BLaER1 (cell line): ENCODE measurements around the gene LRRC10B.

Experiments used
- H3K27ac ChIP-seq: shearing (Covaris generic); formaldehyde crosslinking; 2 replicates; pipeline ENCODE4 v1.8.1; 2022
- H3K27me3 ChIP-seq: shearing (Covaris generic); formaldehyde crosslinking; 2 replicates; pipeline ENCODE4 v1.8.1; 2022
- H3K36me3 ChIP-seq: shearing (Covaris generic); formaldehyde crosslinking; 2 replicates; pipeline ENCODE4 v1.8.1; 2022
- H3K4me1 ChIP-seq: shearing (Covaris generic); formaldehyde crosslinking; 2 replicates; pipeline ENCODE4 v1.8.1; 2022
- H3K4me2 ChIP-seq: shearing (Covaris generic); formaldehyde crosslinking; 2 replicates; pipeline ENCODE4 v1.8.1; 2022
- H3K4me3 ChIP-seq: shearing (Covaris generic); formaldehyde crosslinking; 2 replicates; pipeline ENCODE4 v1.8.1; 2022
- H3K9ac ChIP-seq: shearing (Covaris generic); formaldehyde crosslinking; 2 replicates; pipeline ENCODE4 v1.8.1; 2022
- H3K9me3 ChIP-seq: shearing (Covaris generic); formaldehyde crosslinking; 2 replicates; pipeline ENCODE4 v1.8.1; 2022
- H4K20me1 ChIP-seq: shearing (Covaris generic); formaldehyde crosslinking; 2 replicates; pipeline ENCODE4 v1.8.1; 2022
- Cebpa-rat ChIP-seq: shearing (Covaris generic); IDR thresholded peaks from 2 replicates; pipeline ENCODE4 v1.8.1; 2022

LRRC10B gene

GRCh38 chr11:61526956-61527731, 18.6 kb downstream of the LRRC10B start:
- no peak overlapping the region for H3K9ac ChIP-seq
- no peaks in the 10 kb centered on the region for H3K27me3 ChIP-seq
- H3K4me3 ChIP-seq: no peak overlapping the region
- no peak overlapping the region for H3K27ac ChIP-seq
- no peaks in the 10 kb centered on the region for H3K36me3 ChIP-seq
- H3K4me1 ChIP-seq: peaks cover 48% of the 10 kb centered on the region
- no peak overlapping the region for H3K4me2 ChIP-seq
- no peak for TF ChIP-seq Cebpa-rat
- no peaks in the 10 kb centered on the region for H3K9me3 ChIP-seq
- H4K20me1 ChIP-seq: 0 out of 2 replicates have a peak, but pooled peaks cover 7% of the 10 kb centered on the region

GRCh38 chr11:61528114-61528513, 19.6 kb downstream of the LRRC10B start:
- peak overlapping the region; percentile 27; the same call in 1 of the 2 replicates for H3K9ac ChIP-seq
- no peaks in the 10 kb centered on the region for H3K9me3 ChIP-seq
- 0 out of 2 replicates have a peak, but pooled peaks cover 7% of the 10 kb centered on the region for H4K20me1 ChIP-seq
- H3K4me2 ChIP-seq: peak overlapping the region; percentile 77
- H3K4me3 ChIP-seq: no peak overlapping the region
- no peak for TF ChIP-seq Cebpa-rat
- no peaks in the 10 kb centered on the region for H3K27me3 ChIP-seq
- peak overlapping the region; percentile 14; the same call in 1 of the 2 replicates for H3K27ac ChIP-seq
- H3K36me3 ChIP-seq: no peaks in the 10 kb centered on the region
- H3K4me1 ChIP-seq: peaks cover 56% of the 10 kb centered on the region

GRCh38 chr11:61529537-61530225, 21.1 kb downstream of the LRRC10B start:
- Histone ChIP-seq H3K9ac (no peak overlapping the region), H3K27me3 (no peaks in the 10 kb centered on the region), H4K20me1 (0 out of 2 replicates have a peak, but pooled peaks cover 7% of the 10 kb centered on the region), H3K27ac (peak overlapping the region; percentile 67; the same call in 1 of the 2 replicates), H3K4me3 (no peak overlapping the region), H3K4me1 (peaks cover 61% of the 10 kb centered on the region), H3K36me3 (no peaks in the 10 kb centered on the region), H3K4me2 (peak overlapping the region; percentile 77), H3K9me3 (no peaks in the 10 kb centered on the region)
- TF ChIP-seq Cebpa-rat: no peak

GRCh38 chr11:61531044-61531443, 22.5 kb downstream of the LRRC10B start:
- Histone ChIP-seq H3K27me3 (no peaks in the 10 kb centered on the region), H4K20me1 (0 out of 2 replicates have a peak, but pooled peaks cover 7% of the 10 kb centered on the region), H3K4me3 (peak overlapping the region; percentile 38; the same call in 1 of the 2 replicates), H3K9me3 (no peaks in the 10 kb centered on the region), H3K4me2 (peak overlapping the region; percentile 77), H3K9ac (no peak overlapping the region), H3K4me1 (peaks cover 61% of the 10 kb centered on the region), H3K36me3 (no peaks in the 10 kb centered on the region), H3K27ac (peak overlapping the region; percentile 67)
- TF ChIP-seq Cebpa-rat: no peak

- H3K36me3 ChIP-seq: no peaks in the 10 kb centered on the region
- H3K9ac ChIP-seq: no peak overlapping the region
- no peaks in the 10 kb centered on the region for H3K9me3 ChIP-seq
- no peak overlapping the region for H3K4me3 ChIP-seq
- peak overlapping the region; percentile 77 for H3K4me2 ChIP-seq
- no peaks in the 10 kb centered on the region for H3K27me3 ChIP-seq
- 0 out of 2 replicates have a peak, but pooled peaks cover 7% of the 10 kb centered on the region for H4K20me1 ChIP-seq
- H3K4me1 ChIP-seq: peaks cover 61% of the 10 kb centered on the region
- H3K27ac ChIP-seq: no peak overlapping the region
- no peak for TF ChIP-seq Cebpa-rat
Observed at GRCh38 chr11:61532134-61533038, 23.8 kb downstream of the LRRC10B start.

- no peak overlapping the region for H3K27ac ChIP-seq
- peaks cover 55% of the 10 kb centered on the region for H3K4me1 ChIP-seq
- H3K9me3 ChIP-seq: no peaks in the 10 kb centered on the region
- no peaks in the 10 kb centered on the region for H3K36me3 ChIP-seq
- no peaks in the 10 kb centered on the region for H3K27me3 ChIP-seq
- no peak overlapping the region for H3K4me2 ChIP-seq
- no peak overlapping the region for H3K9ac ChIP-seq
- H3K4me3 ChIP-seq: no peak overlapping the region
- TF ChIP-seq Cebpa-rat: no peak
- H4K20me1 ChIP-seq: 0 out of 2 replicates have a peak, but pooled peaks cover 7% of the 10 kb centered on the region
Observed at GRCh38 chr11:61533039-61533375, 24.5 kb downstream of the LRRC10B start.

GRCh38 chr11:61533401-61533800, 24.9 kb downstream of the LRRC10B start:
- no peak for TF ChIP-seq Cebpa-rat
- H3K27me3 ChIP-seq: no peaks in the 10 kb centered on the region

DNA sequence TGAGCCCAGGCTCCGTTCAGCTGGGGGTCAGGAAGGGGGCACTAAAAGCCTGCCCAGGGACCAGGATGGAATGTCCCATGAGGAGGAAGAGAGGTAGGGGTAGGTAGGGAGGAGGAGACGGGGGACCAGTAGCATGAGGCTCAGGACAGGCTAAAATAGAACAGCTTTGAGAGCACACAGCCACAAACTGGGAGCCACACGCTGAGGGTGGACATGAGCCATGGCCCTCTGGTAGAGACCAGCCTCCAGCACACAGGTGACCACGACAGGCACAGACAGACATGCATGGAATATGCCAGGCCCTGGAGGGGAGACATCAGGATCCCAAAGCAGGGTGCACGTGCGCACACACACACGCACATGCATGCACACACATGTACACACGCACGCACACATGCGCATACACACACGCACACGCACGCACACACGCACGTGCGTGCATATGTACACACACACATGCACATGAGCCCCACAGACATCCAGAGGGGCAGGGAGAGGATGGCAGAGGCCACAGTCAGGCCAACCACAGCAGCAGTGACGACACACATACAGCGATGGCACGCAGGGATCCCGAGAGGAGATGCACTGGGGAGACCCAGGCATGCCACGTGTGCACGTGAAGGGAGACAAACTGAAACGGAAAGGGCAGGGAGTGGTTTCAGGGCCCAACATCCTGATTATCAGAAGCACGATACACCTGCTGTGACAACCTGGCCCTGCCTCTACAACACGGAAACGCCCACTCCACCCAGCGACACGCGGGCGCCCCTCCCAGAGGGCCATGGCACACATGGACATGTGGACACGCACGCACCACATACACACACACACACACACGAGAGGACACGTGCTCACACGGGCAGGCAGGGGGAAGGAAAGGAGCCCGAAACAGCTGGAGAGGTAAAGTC, 25.7 kb downstream of the LRRC10B start:
- TF ChIP-seq Cebpa-rat: no peak
- no peak overlapping the region for H3K27ac ChIP-seq
- H3K9ac ChIP-seq: no peak overlapping the region
- no peaks in the 10 kb centered on the region for H3K9me3 ChIP-seq
- H3K4me3 ChIP-seq: no peak overlapping the region
- H3K4me1 ChIP-seq: peaks cover 42% of the 10 kb centered on the region
- no peaks in the 10 kb centered on the region for H3K36me3 ChIP-seq
- H3K27me3 ChIP-seq: no peaks in the 10 kb centered on the region
- 0 out of 2 replicates have a peak, but pooled peaks cover 7% of the 10 kb centered on the region for H4K20me1 ChIP-seq
- no peak overlapping the region for H3K4me2 ChIP-seq

More at GRCh38 chr11:61533401-61533800, 24.9 kb downstream of the LRRC10B start:
- Histone ChIP-seq H3K9ac (no peak overlapping the region), H3K9me3 (no peaks in the 10 kb centered on the region), H3K4me3 (no peak overlapping the region), H3K4me1 (peaks cover 51% of the 10 kb centered on the region), H4K20me1 (0 out of 2 replicates have a peak, but pooled peaks cover 7% of the 10 kb centered on the region), H3K4me2 (no peak overlapping the region), H3K36me3 (no peaks in the 10 kb centered on the region), H3K27ac (no peak overlapping the region)
